Lower leg skin (tissue), 3 donors: ENCODE results near the gene RIC1.

Source experiments
- CTCF ChIP-seq, 3 donors: fragments of 450-650 bp; IDR thresholded peaks; one replicate each; pipeline ENCODE4 v1.5.1; 2016; ENCODE audit warnings: antibody characterized with exemption in 3 of 3, mild to moderate bottlenecking in 3 of 3, moderate library complexity in 2 of 3
- POLR2A ChIP-seq, 2 donors: fragments of 450-650 bp; IDR thresholded peaks; one replicate each; pipeline ENCODE4 v1.6.1; 2016 to 2017; ENCODE audit warnings: antibody characterized with exemption in 2 of 2, mild to moderate bottlenecking in 1 of 2, moderate library complexity in 1 of 2

- TF ChIP-seq CTCF (IDR thresholded peaks at IDR 0.05) (no peak), POLR2A (IDR thresholded peaks at IDR 0.05) (no peak)
These were observed 172.8 kb downstream of the RIC1 start for GRCh38 chr9:5801739-5802113.
